WTC11 (cell line): ENCODE measurements around the gene PLCD1. TPM values are rescaled to one million over a fixed set of nuclear protein-coding genes. Genes with fewer than 3 reads are reported as not detected.

Source experiments
- ATAC-seq: fragments of 200-7000 bp; cut with Tn5 transposase; 2 replicates; pipeline ENCODE4 v1.10.0; 2021; ENCODE audit warnings: mild to moderate bottlenecking, moderate library complexity
- CTCF ChIA-PET: fragments of 300-600 bp; sonication (Branson Sonifier 250); formaldehyde crosslinking; loops from one replicate; lab custom pipeline; 2021; ENCODE audit warnings: antibody characterized with exemption; lab: Charles Lee
- POLR2A ChIA-PET: fragments of 350-600 bp; sonication (Branson Sonifier 250); formaldehyde crosslinking; loops from one replicate; lab custom pipeline; 2021; ENCODE audit warnings: antibody characterized with exemption; lab: Charles Lee
- DNase-seq: peaks from one replicate; pipeline ENCODE4 v3.0.0; 2021; ENCODE audit warnings: low spot score
- H3K27ac Mint-ChIP-seq: 2 replicates; pipeline ENCODE4 v1.8.0; 2021; ENCODE audit warnings: mixed read lengths
- H3K27me3 Mint-ChIP-seq: 2 replicates; pipeline ENCODE4 v1.8.0; 2021; ENCODE audit warnings: low read depth, mild to moderate bottlenecking, moderate library complexity, mixed read lengths
- H3K36me3 Mint-ChIP-seq: 2 replicates; pipeline ENCODE4 v1.8.0; 2021; ENCODE audit warnings: mixed read lengths
- H3K4me1 Mint-ChIP-seq: 2 replicates; pipeline ENCODE4 v1.8.0; 2022; ENCODE audit warnings: mixed read lengths
- H3K4me3 Mint-ChIP-seq: 2 replicates; pipeline ENCODE4 v1.8.0; 2021; ENCODE audit warnings: mild to moderate bottlenecking, moderate library complexity, mixed read lengths
- H3K9me3 Mint-ChIP-seq: 2 replicates; pipeline ENCODE4 v1.8.0; 2021; ENCODE audit warnings: mixed read lengths
- AR ChIP-seq: fragments of 250-450 bp; sonication (Bioruptor Pico); IDR thresholded peaks from 2 replicates; pipeline ENCODE4 v1.9.0; 2021; ENCODE audit warnings: mild to moderate bottlenecking
- ATF1 ChIP-seq: sonication (generic); formaldehyde crosslinking; IDR thresholded peaks from 2 replicates; pipeline ENCODE4 v1.8.1; 2023; ENCODE audit warnings: mild to moderate bottlenecking, moderate library complexity, missing genetic modification reagents
- CBFB ChIP-seq: sonication (generic); formaldehyde crosslinking; IDR thresholded peaks from 2 replicates; pipeline ENCODE4 v1.8.1; 2022; ENCODE audit warnings: mild to moderate bottlenecking, low read depth, missing genetic modification reagents
- CDX4 ChIP-seq: fragments of 250-450 bp; sonication (Bioruptor Pico); IDR thresholded peaks from 2 replicates; pipeline ENCODE4 v1.9.0; 2021; ENCODE audit warnings: moderate library complexity, mild to moderate bottlenecking, inconsistent platforms, borderline replicate concordance
- CREB1 ChIP-seq: sonication (generic); formaldehyde crosslinking; IDR thresholded peaks from 2 replicates; pipeline ENCODE4 v1.8.0; 2023; ENCODE audit warnings: mild to moderate bottlenecking, missing genetic modification reagents
- E2F4 ChIP-seq: sonication (generic); formaldehyde crosslinking; IDR thresholded peaks from 2 replicates; pipeline ENCODE4 v1.8.1; 2022; ENCODE audit warnings: low read depth, mild to moderate bottlenecking, moderate library complexity, missing genetic modification reagents, borderline replicate concordance
- ERG ChIP-seq: fragments of 250-450 bp; sonication (Bioruptor Pico); IDR thresholded peaks from 2 replicates; pipeline ENCODE4 v1.8.0; 2021; ENCODE audit warnings: mild to moderate bottlenecking
- ETV6 ChIP-seq: sonication (generic); formaldehyde crosslinking; IDR thresholded peaks from 2 replicates; pipeline ENCODE4 v1.8.1; 2022; ENCODE audit warnings: mild to moderate bottlenecking, missing genetic modification reagents
- FOXP4 ChIP-seq: sonication (generic); formaldehyde crosslinking; IDR thresholded peaks from 2 replicates; pipeline ENCODE4 v1.8.0; 2022; ENCODE audit warnings: mild to moderate bottlenecking, missing genetic modification reagents
- IRF1 ChIP-seq: sonication (generic); formaldehyde crosslinking; IDR thresholded peaks from 2 replicates; pipeline ENCODE4 v1.8.0; 2023; ENCODE audit warnings: missing genetic modification reagents
- SP1 ChIP-seq: sonication (generic); formaldehyde crosslinking; conservative IDR thresholded peaks from 2 replicates; pipeline ENCODE4 v1.8.1; 2022; ENCODE audit warnings: missing genetic modification reagents
- TP53 ChIP-seq: sonication (generic); formaldehyde crosslinking; IDR thresholded peaks from 2 replicates; pipeline ENCODE4 v1.8.1; 2023; ENCODE audit warnings: mild to moderate bottlenecking, missing genetic modification reagents
- ZNF121 ChIP-seq: sonication (generic); formaldehyde crosslinking; IDR thresholded peaks from 2 replicates; pipeline ENCODE4 v1.8.0; 2023; ENCODE audit warnings: missing genetic modification reagents
- ZNF317 ChIP-seq: sonication (generic); formaldehyde crosslinking; IDR thresholded peaks from 2 replicates; pipeline ENCODE4 v1.8.1; 2023; ENCODE audit warnings: low read depth, mild to moderate bottlenecking, moderate library complexity, missing genetic modification reagents, borderline replicate concordance
- ZNF423 ChIP-seq: fragments of 250-450 bp; sonication (Bioruptor Pico); IDR thresholded peaks from 2 replicates; pipeline ENCODE4 v2.1.2; 2022; ENCODE audit warnings: mild to moderate bottlenecking, moderate library complexity
- ZNF512 ChIP-seq: sonication (generic); formaldehyde crosslinking; IDR thresholded peaks from 2 replicates; pipeline ENCODE4 v1.8.1; 2022; ENCODE audit warnings: missing genetic modification reagents, borderline replicate concordance
- total RNA-seq: library from RNA; stranded (reverse); gene quantifications from 3 replicates; pipeline ENCODE4 v1.2.3, GENCODE V29; 2021

Gene PLCD1
- total RNA-seq, 1 experiment from 2014 or later, result 29.9 TPM

GRCh38 chr3:37964716-37965115, 64.7 kb downstream of the PLCD1 start (continued):
- TF ChIP-seq E2F4 (CRISPR knock-in tag) (no peak), CBFB (CRISPR knock-in tag) (no peak)

GRCh38 chr3:37964146-37964545, 65.3 kb downstream of the PLCD1 start:
- H3K4me3 Mint-ChIP-seq, result no peak overlapping the region

More at GRCh38 chr3:37964146-37964545, 65.3 kb downstream of the PLCD1 start:
- peaks cover 5% of the 10 kb centered on the region for H3K36me3 Mint-ChIP-seq
- peaks cover 46% of the 10 kb centered on the region for H3K4me1 Mint-ChIP-seq
- H3K9me3 Mint-ChIP-seq, result no peaks in the 10 kb centered on the region; the same call in 1 of the 2 replicates
- no peak for TF ChIP-seq ZNF317 (CRISPR knock-in tag)
- no peak for TF ChIP-seq ETV6 (CRISPR knock-in tag)
- no peak for TF ChIP-seq CREB1 (CRISPR knock-in tag)
- TF ChIP-seq FOXP4 (CRISPR knock-in tag), result no peak
- no peak for TF ChIP-seq ZNF121 (CRISPR knock-in tag)
- no peak for TF ChIP-seq CDX4 (CRISPR knock-in tag)
- TF ChIP-seq IRF1 (CRISPR knock-in tag), result no peak
- TF ChIP-seq TP53 (CRISPR knock-in tag), result no peak
- TF ChIP-seq ZNF512 (CRISPR knock-in tag), result no peak
- TF ChIP-seq SP1 (CRISPR knock-in tag), result no peak
- no peak for TF ChIP-seq ERG (CRISPR knock-in tag)
- TF ChIP-seq AR, result no peak
- no peak for TF ChIP-seq ZNF423 (CRISPR knock-in tag)
- TF ChIP-seq E2F4 (CRISPR knock-in tag), result no peak
- no peak for TF ChIP-seq ATF1 (CRISPR knock-in tag)
- H3K27ac Mint-ChIP-seq, result no peak overlapping the region
- DNase-seq (no peak), ATAC-seq (no peak)
- CTCF ChIA-PET, result interaction anchor here (0.6 to 2.9 kb wide), 4 partner anchors 10 to 407 kb away, joined by 3 to 24 read pairs (median 5); partner anchors contain the start of gene CTDSPL
- POLR2A ChIA-PET, result no interaction called here
- no peaks in the 10 kb centered on the region for H3K27me3 Mint-ChIP-seq
